ENCODE results near the gene ERBB4.

The ERBB4 gene

DNA sequence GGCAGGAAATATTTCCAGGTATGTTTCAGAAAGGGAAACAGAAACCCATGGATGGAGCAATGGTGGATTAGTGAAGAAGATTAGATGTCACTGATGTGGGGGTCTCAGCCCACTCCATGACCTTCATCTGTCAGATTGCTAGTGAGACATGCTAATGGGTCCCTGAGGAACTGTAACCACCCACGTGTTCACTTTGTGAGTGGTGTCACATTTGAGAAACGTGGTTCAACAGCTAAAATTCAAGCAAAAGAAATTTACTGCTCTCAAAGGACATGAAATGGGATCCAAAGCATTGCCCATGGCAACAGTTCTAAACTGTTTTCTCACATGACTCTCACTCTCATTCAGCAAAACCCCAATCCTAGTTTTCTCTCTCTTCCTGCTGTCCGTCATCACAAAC lies 776.1 kb downstream of the ERBB4 start:
- no peak for TF ChIP-seq CTCF (IDR thresholded peaks at IDR 0.05; ENCODE audit: low read depth, low read length, poor library complexity, severe bottlenecking)
- TF ChIP-seq EZH2phosphoT487 (IDR thresholded peaks at IDR 0.05; ENCODE audit: borderline replicate concordance, low read length): no peak
- Histone ChIP-seq H3K4me3 (ENCODE audit: low read length) (no peak overlapping the region), H3K79me2 (ENCODE audit: control insufficient read depth, low read length) (no peaks in the 10 kb centered on the region), H3K4me2 (ENCODE audit: low read length) (no peak overlapping the region), H4K20me1 (ENCODE audit: control insufficient read depth, insufficient read depth, low read depth, low read length) (no peaks in the 10 kb centered on the region), H3K27me3 (ENCODE audit: control insufficient read depth, low read length) (no peaks in the 10 kb centered on the region), H3K27ac (ENCODE audit: low read depth, low read length) (no peak overlapping the region), H3K9me2 (replicated peaks; ENCODE audit: control insufficient read depth, low read length) (no peaks in the 10 kb centered on the region), H3K36me3 (ENCODE audit: control insufficient read depth, low read length) (no peaks in the 10 kb centered on the region), H3K4me1 (ENCODE audit: control insufficient read depth, low read length) (no peaks in the 10 kb centered on the region), H3F3A (ENCODE audit: control insufficient read depth, insufficient read depth) (no peaks in the 10 kb centered on the region), H3K9me3 (ENCODE audit: control insufficient read depth, insufficient read depth, low read length) (no peaks in the 10 kb centered on the region)

- Histone ChIP-seq H3K36me3 (ENCODE audit: control insufficient read depth, low read length) (no peaks in the 10 kb centered on the region), H3K4me2 (ENCODE audit: low read length) (no peak overlapping the region), H3K79me2 (ENCODE audit: control insufficient read depth, low read length) (no peaks in the 10 kb centered on the region), H3K4me3 (ENCODE audit: low read length) (no peak overlapping the region), H3K9me2 (replicated peaks; ENCODE audit: control insufficient read depth, low read length) (no peaks in the 10 kb centered on the region), H3K9me3 (ENCODE audit: control insufficient read depth, insufficient read depth, low read length) (no peaks in the 10 kb centered on the region), H3F3A (ENCODE audit: control insufficient read depth, insufficient read depth) (no peaks in the 10 kb centered on the region), H4K20me1 (ENCODE audit: control insufficient read depth, insufficient read depth, low read depth, low read length) (no peaks in the 10 kb centered on the region), H3K27ac (ENCODE audit: low read depth, low read length) (no peak overlapping the region), H3K4me1 (ENCODE audit: control insufficient read depth, low read length) (no peaks in the 10 kb centered on the region), H3K27me3 (ENCODE audit: control insufficient read depth, low read length) (no peaks in the 10 kb centered on the region)
- TF ChIP-seq EZH2phosphoT487 (IDR thresholded peaks at IDR 0.05; ENCODE audit: borderline replicate concordance, low read length): no peak
- TF ChIP-seq CTCF (IDR thresholded peaks at IDR 0.05; ENCODE audit: low read depth, low read length, poor library complexity, severe bottlenecking): no peak
Observed at GRCh38 chr2:211760103-211760502, 778.5 kb downstream of the ERBB4 start.

GRCh38 chr2:211756266-211756665 lies 782.3 kb downstream of the ERBB4 start:
- no peak overlapping the region for H3K4me3 ChIP-seq (ENCODE audit: low read length)
- TF ChIP-seq EZH2phosphoT487 (IDR thresholded peaks at IDR 0.05; ENCODE audit: borderline replicate concordance, low read length): no peak
- TF ChIP-seq CTCF (IDR thresholded peaks at IDR 0.05; ENCODE audit: low read depth, low read length, poor library complexity, severe bottlenecking): no peak
- H3F3A ChIP-seq (ENCODE audit: control insufficient read depth, insufficient read depth): no peaks in the 10 kb centered on the region
- H3K27ac ChIP-seq (ENCODE audit: low read depth, low read length): no peak overlapping the region
- no peak overlapping the region for H3K4me2 ChIP-seq (ENCODE audit: low read length)
- no peaks in the 10 kb centered on the region for H3K79me2 ChIP-seq (ENCODE audit: control insufficient read depth, low read length)
- no peaks in the 10 kb centered on the region for H4K20me1 ChIP-seq (ENCODE audit: control insufficient read depth, insufficient read depth, low read depth, low read length)
- H3K4me1 ChIP-seq (ENCODE audit: control insufficient read depth, low read length): no peaks in the 10 kb centered on the region
- no peaks in the 10 kb centered on the region for H3K9me2 ChIP-seq (replicated peaks; ENCODE audit: control insufficient read depth, low read length)
- no peaks in the 10 kb centered on the region for H3K9me3 ChIP-seq (ENCODE audit: control insufficient read depth, insufficient read depth, low read length)
- H3K27me3 ChIP-seq (ENCODE audit: control insufficient read depth, low read length): no peaks in the 10 kb centered on the region
- no peaks in the 10 kb centered on the region for H3K36me3 ChIP-seq (ENCODE audit: control insufficient read depth, low read length)

GRCh38 chr2:211755187-211755586 lies 783.4 kb downstream of the ERBB4 start:
- Histone ChIP-seq H3K27me3 (ENCODE audit: control insufficient read depth, low read length) (no peaks in the 10 kb centered on the region), H3K4me2 (ENCODE audit: low read length) (no peak overlapping the region), H3K36me3 (ENCODE audit: control insufficient read depth, low read length) (no peaks in the 10 kb centered on the region), H3K79me2 (ENCODE audit: control insufficient read depth, low read length) (no peaks in the 10 kb centered on the region), H3K9me3 (ENCODE audit: control insufficient read depth, insufficient read depth, low read length) (no peaks in the 10 kb centered on the region), H3F3A (ENCODE audit: control insufficient read depth, insufficient read depth) (no peaks in the 10 kb centered on the region), H3K27ac (ENCODE audit: low read depth, low read length) (no peak overlapping the region), H4K20me1 (ENCODE audit: control insufficient read depth, insufficient read depth, low read depth, low read length) (no peaks in the 10 kb centered on the region), H3K9me2 (replicated peaks; ENCODE audit: control insufficient read depth, low read length) (no peaks in the 10 kb centered on the region), H3K4me1 (ENCODE audit: control insufficient read depth, low read length) (no peaks in the 10 kb centered on the region), H3K4me3 (ENCODE audit: low read length) (no peak overlapping the region)
- TF ChIP-seq CTCF (IDR thresholded peaks at IDR 0.05; ENCODE audit: low read depth, low read length, poor library complexity, severe bottlenecking): no peak
- TF ChIP-seq EZH2phosphoT487 (IDR thresholded peaks at IDR 0.05; ENCODE audit: borderline replicate concordance, low read length): no peak

Measured in DOHH2 (cell line).